AG10803 (cell line): ENCODE measurements around the gene ZBTB9.

ENCODE experiments used
- DNase-seq: peaks from one replicate; pipeline ENCODE4 v3.0.0; 2010; ENCODE audit warnings: low read depth
- H3K4me3 ChIP-seq: 2 replicates; pipeline ENCODE4 v1.5.1; 2011; ENCODE audit warnings: mild to moderate bottlenecking, low read length, control low read depth
- TF ChIP-seq, protein P1 (sequence below): conservative IDR thresholded peaks from 2 replicates; pipeline ENCODE4 v1.5.1; 2011; ENCODE audit warnings: mild to moderate bottlenecking, low read length, control low read depth, inconsistent platforms

Gene ZBTB9

DNA sequence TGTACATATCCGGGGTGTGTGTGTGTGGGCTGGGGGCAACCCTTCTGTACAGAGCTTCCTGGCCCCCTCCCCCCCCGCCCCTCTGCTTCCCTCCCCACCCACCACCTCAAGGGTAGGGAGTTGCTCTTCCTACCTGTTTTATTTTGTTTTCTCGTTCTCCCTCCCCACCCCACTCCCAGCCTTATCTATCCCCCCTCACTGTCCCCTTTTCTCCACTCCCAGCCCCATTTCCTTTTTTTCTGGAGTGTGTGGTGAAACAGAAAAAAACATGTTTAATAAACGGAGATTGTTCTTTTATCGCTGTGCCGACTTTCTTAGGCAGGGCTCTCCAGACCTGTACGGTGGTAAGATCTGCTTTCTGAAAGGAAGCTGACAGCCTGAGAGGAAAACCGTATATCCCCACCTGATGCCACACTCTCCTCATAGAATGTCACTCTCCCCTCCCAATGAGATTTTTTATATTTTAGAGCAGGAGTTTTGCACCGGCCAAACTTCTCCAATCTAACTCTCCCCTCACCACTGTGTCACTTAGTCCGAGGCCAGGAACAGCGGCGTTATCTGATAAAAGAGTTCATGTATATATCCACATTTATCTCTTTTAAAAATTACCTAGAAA lies 875 bp upstream of the ZBTB9 start:
- TF ChIP-seq, protein P1, sequence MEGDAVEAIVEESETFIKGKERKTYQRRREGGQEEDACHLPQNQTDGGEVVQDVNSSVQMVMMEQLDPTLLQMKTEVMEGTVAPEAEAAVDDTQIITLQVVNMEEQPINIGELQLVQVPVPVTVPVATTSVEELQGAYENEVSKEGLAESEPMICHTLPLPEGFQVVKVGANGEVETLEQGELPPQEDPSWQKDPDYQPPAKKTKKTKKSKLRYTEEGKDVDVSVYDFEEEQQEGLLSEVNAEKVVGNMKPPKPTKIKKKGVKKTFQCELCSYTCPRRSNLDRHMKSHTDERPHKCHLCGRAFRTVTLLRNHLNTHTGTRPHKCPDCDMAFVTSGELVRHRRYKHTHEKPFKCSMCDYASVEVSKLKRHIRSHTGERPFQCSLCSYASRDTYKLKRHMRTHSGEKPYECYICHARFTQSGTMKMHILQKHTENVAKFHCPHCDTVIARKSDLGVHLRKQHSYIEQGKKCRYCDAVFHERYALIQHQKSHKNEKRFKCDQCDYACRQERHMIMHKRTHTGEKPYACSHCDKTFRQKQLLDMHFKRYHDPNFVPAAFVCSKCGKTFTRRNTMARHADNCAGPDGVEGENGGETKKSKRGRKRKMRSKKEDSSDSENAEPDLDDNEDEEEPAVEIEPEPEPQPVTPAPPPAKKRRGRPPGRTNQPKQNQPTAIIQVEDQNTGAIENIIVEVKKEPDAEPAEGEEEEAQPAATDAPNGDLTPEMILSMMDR, result no peak
- DNase-seq, result no peak

GRCh38 chr6:33455051-33455450 lies 675 bp downstream of the ZBTB9 start:
- H3K4me3 ChIP-seq, result peak overlapping the region; percentile 92
- TF ChIP-seq, protein P1, result no peak
- no peak for DNase-seq

More for the DNA sequence above, 875 bp upstream of the ZBTB9 start:
- H3K4me3 ChIP-seq, result peak overlapping the region; percentile 92

GRCh38 chr6:33456156-33456555 lies 1.8 kb downstream of the ZBTB9 start:
- TF ChIP-seq, protein P1, result no peak
- no peak for DNase-seq
- H3K4me3 ChIP-seq, result no peak overlapping the region

DNA sequence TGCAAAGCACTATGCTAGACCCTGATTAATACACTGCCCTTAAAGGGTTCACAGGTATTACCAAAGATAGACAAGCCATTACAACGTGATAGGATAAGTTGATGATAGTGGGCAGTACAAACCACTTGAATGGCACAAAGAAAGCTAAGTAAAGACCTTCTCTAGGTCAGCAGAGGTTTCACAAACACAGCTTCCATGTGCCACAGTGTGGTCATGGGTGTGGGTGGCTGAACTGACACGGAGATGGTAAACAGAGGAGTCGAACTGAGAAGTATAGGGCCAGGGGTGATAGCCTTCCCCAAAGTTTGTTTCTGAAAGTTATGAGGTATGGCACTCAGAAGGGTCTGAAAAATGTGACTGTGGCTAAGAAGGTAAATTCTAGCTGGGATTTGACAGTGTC lies 4.3 kb downstream of the ZBTB9 start:
- TF ChIP-seq, protein P1, result no peak
- no peak overlapping the region for H3K4me3 ChIP-seq
- no peak for DNase-seq

DNA sequence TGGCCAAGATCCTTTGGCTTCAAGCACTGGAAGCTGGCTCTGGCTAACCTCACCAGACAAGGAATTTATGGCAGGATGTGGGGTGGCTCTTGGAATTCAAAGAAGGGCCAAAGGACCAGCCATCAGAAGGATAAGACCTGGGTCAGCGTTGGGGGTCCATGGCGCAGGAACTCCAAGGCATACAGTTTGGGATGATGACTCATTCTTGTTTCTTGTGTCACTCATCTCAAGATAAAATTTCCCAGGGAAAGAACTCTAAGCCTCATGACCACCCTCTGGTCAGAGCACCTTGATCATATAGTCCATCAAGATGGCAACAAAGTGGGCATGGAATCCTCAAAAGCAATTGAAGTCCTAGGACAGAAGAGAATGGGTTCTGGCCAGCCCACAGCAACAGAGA lies 4.8 kb downstream of the ZBTB9 start:
- DNase-seq, result no peak
- no peak overlapping the region for H3K4me3 ChIP-seq
- TF ChIP-seq, protein P1, result no peak

DNA sequence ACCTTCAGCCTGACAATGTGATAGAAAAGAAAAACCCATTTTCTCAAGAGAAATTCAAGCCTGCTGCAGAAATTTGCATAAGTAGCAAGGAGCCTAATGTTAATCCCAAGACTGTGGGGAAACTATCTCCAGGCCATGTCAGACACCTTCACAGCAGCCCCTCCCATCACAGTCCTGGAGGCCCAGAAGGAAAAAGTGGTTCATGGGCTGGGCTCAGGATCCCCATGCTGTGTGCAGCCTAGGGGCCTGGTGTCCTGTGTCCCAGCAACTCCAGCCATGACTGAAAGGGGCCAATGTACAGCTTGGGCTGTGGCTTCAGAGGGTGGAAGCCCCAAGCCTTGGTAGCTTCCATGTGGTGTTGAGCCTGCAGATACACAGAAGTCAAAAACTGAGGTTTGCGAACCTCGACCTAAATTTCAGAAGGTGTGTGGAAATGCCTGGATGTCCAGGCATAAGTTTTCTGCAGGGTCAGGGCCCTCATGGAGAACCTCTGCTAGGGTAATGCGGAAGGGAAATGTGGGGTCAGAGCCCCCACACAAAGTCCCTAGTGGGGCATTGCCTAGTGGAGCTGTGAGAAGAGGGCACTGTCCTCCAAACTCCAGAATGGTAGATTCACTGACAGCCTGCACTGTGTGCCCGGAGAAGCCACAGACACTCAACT lies 11.8 kb downstream of the ZBTB9 start:
- DNase-seq, result no peak
- TF ChIP-seq, protein P1, result no peak
- no peak overlapping the region for H3K4me3 ChIP-seq

- TF ChIP-seq, protein P1, result no peak
- no peak for DNase-seq
- no peak overlapping the region for H3K4me3 ChIP-seq
Measured at GRCh38 chr6:33467091-33467490, 12.7 kb downstream of the ZBTB9 start.
